PFSK-1 (cell line): Measurements from ENCODE around the gene RGS5.

Experiments
- POLR2AphosphoS5 ChIP-seq: IDR thresholded peaks from 2 replicates; pipeline ENCODE4 v1.6.1; 2012; ENCODE audit warnings: low read depth, mild to moderate bottlenecking, control low read depth, low read length, moderate library complexity
- SIN3A ChIP-seq: IDR thresholded peaks from 2 replicates; pipeline ENCODE4 v1.6.1; 2012; ENCODE audit warnings: mild to moderate bottlenecking, low read length, moderate library complexity, borderline replicate concordance; ENCODE audit not compliant: insufficient read depth
- TAF1 ChIP-seq: IDR thresholded peaks from 2 replicates; pipeline ENCODE4 v1.6.1; 2012; ENCODE audit warnings: low read length, control low read depth, borderline replicate concordance; ENCODE audit not compliant: insufficient read depth
- TF ChIP-seq, protein P1 (sequence below), 2 experiments: IDR thresholded peaks; 2 replicates each; pipeline versions ENCODE4 v1.6.1 to v1.8.0; 2011 to 2012; ENCODE audit warnings: low read depth in 2 of 2, low read length in 2 of 2, control low read depth in 1 of 2, inconsistent platforms in 1 of 2, mild to moderate bottlenecking in 1 of 2, moderate library complexity in 1 of 2; ENCODE audit not compliant: insufficient read depth in 1 of 2

DNA sequence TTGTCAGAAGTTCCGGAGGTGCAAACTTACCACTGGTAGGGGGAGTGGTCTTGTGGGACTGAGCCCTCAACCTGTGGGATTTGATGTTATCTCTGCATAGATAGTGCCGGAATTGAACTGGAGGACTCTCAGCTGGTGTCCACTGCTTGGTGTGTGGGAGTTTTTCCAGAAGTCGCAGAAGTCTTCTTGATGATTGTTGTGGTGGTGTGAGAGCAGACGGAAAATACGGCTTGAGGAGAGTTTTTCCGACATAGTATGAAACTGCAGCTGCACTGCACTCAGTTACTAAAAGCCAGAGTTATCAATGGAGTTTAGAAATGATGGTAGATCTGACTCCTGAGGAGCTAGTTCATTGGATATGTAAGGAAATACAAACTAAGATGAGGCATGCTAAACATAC, 14.9 kb downstream of the RGS5 start:
- no peak for TF ChIP-seq TAF1
- TF ChIP-seq, protein P1, sequence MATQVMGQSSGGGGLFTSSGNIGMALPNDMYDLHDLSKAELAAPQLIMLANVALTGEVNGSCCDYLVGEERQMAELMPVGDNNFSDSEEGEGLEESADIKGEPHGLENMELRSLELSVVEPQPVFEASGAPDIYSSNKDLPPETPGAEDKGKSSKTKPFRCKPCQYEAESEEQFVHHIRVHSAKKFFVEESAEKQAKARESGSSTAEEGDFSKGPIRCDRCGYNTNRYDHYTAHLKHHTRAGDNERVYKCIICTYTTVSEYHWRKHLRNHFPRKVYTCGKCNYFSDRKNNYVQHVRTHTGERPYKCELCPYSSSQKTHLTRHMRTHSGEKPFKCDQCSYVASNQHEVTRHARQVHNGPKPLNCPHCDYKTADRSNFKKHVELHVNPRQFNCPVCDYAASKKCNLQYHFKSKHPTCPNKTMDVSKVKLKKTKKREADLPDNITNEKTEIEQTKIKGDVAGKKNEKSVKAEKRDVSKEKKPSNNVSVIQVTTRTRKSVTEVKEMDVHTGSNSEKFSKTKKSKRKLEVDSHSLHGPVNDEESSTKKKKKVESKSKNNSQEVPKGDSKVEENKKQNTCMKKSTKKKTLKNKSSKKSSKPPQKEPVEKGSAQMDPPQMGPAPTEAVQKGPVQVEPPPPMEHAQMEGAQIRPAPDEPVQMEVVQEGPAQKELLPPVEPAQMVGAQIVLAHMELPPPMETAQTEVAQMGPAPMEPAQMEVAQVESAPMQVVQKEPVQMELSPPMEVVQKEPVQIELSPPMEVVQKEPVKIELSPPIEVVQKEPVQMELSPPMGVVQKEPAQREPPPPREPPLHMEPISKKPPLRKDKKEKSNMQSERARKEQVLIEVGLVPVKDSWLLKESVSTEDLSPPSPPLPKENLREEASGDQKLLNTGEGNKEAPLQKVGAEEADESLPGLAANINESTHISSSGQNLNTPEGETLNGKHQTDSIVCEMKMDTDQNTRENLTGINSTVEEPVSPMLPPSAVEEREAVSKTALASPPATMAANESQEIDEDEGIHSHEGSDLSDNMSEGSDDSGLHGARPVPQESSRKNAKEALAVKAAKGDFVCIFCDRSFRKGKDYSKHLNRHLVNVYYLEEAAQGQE (IDR thresholded peaks at IDR 0.05; ENCODE audit: insufficient read depth in 1 of 2, low read depth in 2 of 2, low read length in 2 of 2): no peak
- no peak for TF ChIP-seq POLR2AphosphoS5
- TF ChIP-seq SIN3A: no peak
